Stimulated activated naive CD8-positive, alpha-beta T cell treated with anti-CD3 and anti-CD28 coated beads, Interleukin-15, Interleukin-2, amounts not matched to agents 100 U/mL and 50 U/mL, for 24 hours (primary cell): ENCODE results near the gene SLIT3.

Experiments used
- ATAC-seq: fragments of 150-1000 bp; cut with Tn5 transposase; one replicate; pipeline ENCODE4 v1.10.0; 2021
- DNase-seq: peaks from one replicate; pipeline ENCODE4 v3.0.0; 2021

Gene SLIT3

GRCh38 chr5:169103586-169104181 lies 197.3 kb downstream of the SLIT3 start:
- no peak for DNase-seq

GRCh38 chr5:169101966-169102365 lies 199.0 kb downstream of the SLIT3 start:
- DNase-seq = no peak
- ATAC-seq = no peak

More at GRCh38 chr5:169103586-169104181, 197.3 kb downstream of the SLIT3 start:
- no peak for ATAC-seq

- DNase-seq (no peak), ATAC-seq (no peak)
Measured at GRCh38 chr5:169100735-169101075, 200.2 kb downstream of the SLIT3 start.

- no peak for ATAC-seq
Measured at GRCh38 chr5:169099801-169100734, 200.9 kb downstream of the SLIT3 start.

GRCh38 chr5:169098331-169099121 lies 202.4 kb downstream of the SLIT3 start:
- ATAC-seq (no peak), DNase-seq (no peak)

More at GRCh38 chr5:169099801-169100734, 200.9 kb downstream of the SLIT3 start:
- DNase-seq = no peak

- DNase-seq = no peak
Measured at GRCh38 chr5:169097374-169098326, 203.3 kb downstream of the SLIT3 start.

GRCh38 chr5:169095976-169096375 lies 205.0 kb downstream of the SLIT3 start:
- no peak for ATAC-seq
- DNase-seq = no peak

More at GRCh38 chr5:169097374-169098326, 203.3 kb downstream of the SLIT3 start:
- ATAC-seq = no peak

GRCh38 chr5:169095410-169095960 lies 205.5 kb downstream of the SLIT3 start:
- ATAC-seq (no peak), DNase-seq (no peak)

GRCh38 chr5:169094586-169095409 lies 206.1 kb downstream of the SLIT3 start:
- DNase-seq (no peak), ATAC-seq (no peak)

- DNase-seq (no peak), ATAC-seq (no peak)
Measured at GRCh38 chr5:169091396-169091980, 209.5 kb downstream of the SLIT3 start.

- ATAC-seq (no peak), DNase-seq (no peak)
Measured at GRCh38 chr5:169089343-169089742, 211.6 kb downstream of the SLIT3 start.

- DNase-seq = no peak
- ATAC-seq = no peak
Measured at GRCh38 chr5:169088028-169088725, 212.8 kb downstream of the SLIT3 start.

GRCh38 chr5:169085636-169086035 lies 215.3 kb downstream of the SLIT3 start:
- DNase-seq (no peak), ATAC-seq (no peak)

- ATAC-seq = no peak
- DNase-seq = no peak
Measured at GRCh38 chr5:169085212-169085611, 215.7 kb downstream of the SLIT3 start.

- DNase-seq (no peak), ATAC-seq (no peak)
Measured at GRCh38 chr5:169084775-169085174, 216.2 kb downstream of the SLIT3 start.

- no peak for DNase-seq
- ATAC-seq = no peak
Measured at GRCh38 chr5:169083394-169084018, 217.4 kb downstream of the SLIT3 start.

- no peak for ATAC-seq
Measured at GRCh38 chr5:169081000-169081724, 219.8 kb downstream of the SLIT3 start.

GRCh38 chr5:169080448-169080911 lies 220.5 kb downstream of the SLIT3 start:
- ATAC-seq = no peak

More at GRCh38 chr5:169081000-169081724, 219.8 kb downstream of the SLIT3 start:
- DNase-seq = no peak

More at GRCh38 chr5:169080448-169080911, 220.5 kb downstream of the SLIT3 start:
- no peak for DNase-seq
